GM18868 (cell line): ENCODE measurements around the gene KIAA1328.

Experiments
- ATAC-seq: cut with Tn5 transposase; IDR thresholded peaks from one replicate; pipeline ENCODE4 v1.9.1; 2021; ENCODE audit warnings: mild to moderate bottlenecking, moderate library complexity; ENCODE audit not compliant: unreplicated experiment

The KIAA1328 gene

DNA sequence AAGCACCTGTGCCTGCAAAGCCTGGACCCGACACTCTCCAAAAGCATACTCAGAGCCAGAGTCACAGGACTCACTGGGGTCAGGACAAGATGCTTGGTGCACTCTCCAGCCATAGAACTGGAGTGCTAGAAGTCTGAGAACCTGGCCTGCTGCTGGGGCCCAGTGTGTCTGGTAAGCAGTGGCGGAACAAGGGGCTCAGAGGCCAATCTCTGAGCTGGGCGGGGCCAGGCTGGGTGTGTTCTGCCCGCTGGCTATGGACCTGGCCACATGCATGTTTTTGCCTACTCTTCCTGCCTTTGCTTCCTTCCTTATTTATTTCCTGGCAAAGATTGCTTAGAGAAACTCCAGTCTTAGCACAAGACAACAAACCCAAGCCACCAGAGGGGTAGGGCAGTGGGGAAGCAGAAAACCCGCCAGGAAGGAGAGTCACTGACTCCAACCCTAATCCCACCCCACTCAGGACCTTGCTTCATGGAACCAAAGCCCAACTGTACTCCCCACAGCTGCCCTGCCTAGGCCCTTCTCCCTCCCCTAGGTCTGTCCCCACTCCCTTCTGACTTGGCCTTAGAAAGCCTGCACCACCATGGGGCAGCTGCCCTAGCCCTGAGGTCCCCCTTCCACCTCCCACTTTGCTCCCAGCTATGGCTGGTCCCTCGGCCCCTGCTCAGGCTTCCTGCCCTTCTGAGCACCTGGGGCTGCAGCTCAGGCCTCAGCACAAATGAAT lies 421.1 kb downstream of the KIAA1328 start:
- ATAC-seq = no peak

DNA sequence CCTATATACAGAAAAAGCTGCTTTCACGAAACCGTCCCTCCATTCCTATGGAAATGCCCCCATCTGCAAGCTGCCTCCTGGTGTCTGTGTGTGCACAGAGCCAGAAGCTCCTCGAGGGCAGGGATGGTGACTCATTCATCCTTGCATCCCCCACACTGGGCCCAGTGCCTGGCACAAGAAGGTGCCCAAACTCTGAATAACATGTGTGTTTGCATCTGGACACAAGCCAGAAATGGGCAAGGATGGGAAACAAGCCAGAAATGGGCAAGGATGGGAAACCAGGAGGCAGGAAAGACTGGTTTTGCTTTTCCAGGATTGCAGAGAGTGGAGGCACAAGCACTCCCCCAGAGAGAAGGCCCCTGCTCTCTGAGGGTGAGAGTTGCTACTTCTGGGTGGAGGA lies 422.8 kb downstream of the KIAA1328 start:
- ATAC-seq = no peak

- ATAC-seq = no peak
Observed at GRCh38 chr18:37252342-37252741, 423.4 kb downstream of the KIAA1328 start.

DNA sequence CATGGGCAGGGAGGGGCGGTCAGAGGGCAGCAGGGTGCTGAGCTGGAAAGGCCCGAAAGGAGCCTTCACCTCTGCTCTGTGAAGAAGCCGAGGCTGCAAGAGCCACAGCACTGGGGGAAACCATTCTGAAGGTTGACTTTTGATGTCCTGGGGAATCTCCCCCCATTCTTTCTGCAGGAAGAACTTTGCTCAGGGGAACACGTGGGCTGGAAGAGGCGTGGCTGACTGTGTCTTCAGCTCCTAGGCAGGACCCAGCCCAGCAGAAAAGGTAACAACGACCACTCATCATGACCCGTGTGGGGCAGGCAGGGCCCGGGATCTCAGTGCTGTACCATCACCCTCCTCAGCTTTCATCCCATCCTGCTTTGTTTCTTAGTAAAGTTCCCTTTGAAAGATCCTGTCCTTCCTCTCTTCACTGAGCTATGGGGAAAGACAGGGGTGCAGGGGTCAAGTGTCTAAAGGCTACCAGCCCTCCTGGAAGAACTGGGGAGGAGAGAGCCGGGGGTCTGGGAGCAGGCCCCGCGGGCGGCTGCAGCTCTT lies 424.0 kb downstream of the KIAA1328 start:
- ATAC-seq = no peak

DNA sequence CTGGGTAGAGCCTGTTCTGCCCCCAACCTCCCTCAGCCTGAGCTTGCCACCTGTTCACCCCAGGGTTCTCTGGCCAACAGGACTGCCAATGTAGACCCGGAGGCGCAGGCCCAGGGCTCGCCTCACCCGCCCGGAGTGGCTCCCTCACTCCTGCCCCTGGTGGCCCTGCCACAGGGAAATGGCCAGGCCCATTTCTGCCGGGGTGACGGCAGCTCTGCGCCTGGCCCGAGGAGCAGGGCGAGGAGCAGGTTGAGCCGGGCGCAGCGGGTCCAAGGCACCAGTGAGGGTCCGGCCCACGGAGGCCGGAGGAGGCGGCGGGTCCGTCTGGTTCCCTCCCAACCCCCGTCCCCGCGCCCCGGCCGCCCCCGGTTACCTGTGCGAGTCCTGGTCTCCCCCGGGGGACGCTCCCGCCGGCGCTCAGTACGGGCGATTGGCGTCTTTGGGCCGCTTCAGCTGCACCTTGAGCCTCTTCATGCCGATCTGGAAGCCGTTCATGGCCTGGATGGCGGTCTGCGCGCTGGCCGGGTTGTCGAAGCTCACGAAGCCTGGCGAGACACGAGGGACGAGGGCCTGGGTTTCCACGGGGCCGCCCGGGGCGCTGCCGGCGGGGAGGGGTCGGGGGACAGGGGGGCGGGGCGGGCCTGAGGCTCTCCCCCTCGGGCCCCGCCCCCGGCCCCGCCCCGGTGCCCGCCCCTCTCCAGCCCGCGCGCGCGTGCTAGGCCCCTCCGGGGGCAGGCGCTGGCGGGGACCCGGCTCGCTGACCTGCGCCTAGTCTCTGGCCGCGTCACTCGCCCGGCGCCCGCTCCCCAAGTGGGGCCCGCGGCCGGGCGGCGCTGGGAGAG lies 424.7 kb downstream of the KIAA1328 start:
- peak; percentile 45 for ATAC-seq

GRCh38 chr18:37254236-37254754 lies 425.4 kb downstream of the KIAA1328 start:
- peak; percentile 9 for ATAC-seq

DNA sequence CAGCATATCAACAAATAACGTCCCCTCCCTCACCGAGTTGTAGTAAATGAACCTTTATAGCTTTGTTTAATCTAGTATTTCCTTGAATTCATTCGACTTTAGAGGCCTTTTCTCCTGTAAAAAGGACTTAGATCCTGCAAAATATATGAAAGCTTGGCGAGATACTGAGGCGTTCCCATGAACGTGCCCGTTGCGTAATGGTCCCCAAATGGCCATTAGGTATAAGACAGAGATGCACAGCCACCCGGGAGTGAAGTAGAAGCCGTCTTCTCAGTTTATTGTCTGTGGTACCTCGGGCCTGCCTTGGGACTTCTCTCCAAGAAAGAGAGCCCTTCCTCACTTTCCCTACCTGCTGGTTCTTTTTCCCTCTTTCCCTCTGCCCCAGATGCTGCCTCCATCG lies 426.0 kb downstream of the KIAA1328 start:
- ATAC-seq = no peak

- ATAC-seq = no peak
Observed at GRCh38 chr18:37258131-37258530, 429.2 kb downstream of the KIAA1328 start.

DNA sequence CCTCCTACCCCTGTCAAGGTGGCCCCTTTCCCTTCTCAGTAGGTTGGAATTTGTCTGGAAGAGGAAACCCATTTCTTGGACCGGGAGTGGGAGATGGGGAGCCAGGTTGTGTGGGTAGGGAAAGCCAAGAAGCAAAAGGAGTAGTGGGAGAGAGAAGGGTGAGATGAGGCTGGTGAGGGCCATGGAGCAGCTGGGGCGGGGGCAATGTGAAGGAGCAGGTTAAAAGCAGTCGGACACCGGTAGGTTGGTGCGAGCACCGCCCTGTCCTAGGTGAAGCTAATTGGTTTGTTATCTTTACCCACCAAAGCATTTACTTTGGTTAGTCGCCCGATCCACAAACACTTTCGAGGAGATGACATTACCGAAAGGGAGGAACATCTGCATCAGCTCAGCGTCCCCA lies 429.9 kb downstream of the KIAA1328 start:
- no peak for ATAC-seq

DNA sequence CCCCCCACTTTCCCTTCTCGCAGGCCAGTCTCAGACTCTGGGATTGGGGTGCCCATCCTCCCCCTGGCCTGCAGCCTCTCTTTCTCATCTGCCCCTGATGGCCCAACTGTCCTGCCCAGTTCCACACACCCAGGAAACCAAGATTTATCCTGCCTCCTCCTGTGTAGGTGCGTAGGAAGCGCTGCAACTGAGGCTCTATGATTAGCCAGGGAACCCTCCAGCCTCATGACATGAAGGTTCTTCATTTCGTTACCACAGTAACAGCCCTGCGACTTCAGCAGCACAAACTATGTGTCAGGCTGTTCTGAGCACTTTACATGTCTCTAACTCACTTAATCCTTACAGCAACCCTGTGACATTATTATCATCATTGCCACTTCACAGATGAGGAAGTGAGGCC lies 430.8 kb downstream of the KIAA1328 start:
- no peak for ATAC-seq

- no peak for ATAC-seq
Observed at GRCh38 chr18:37260367-37261093, 431.6 kb downstream of the KIAA1328 start.

DNA sequence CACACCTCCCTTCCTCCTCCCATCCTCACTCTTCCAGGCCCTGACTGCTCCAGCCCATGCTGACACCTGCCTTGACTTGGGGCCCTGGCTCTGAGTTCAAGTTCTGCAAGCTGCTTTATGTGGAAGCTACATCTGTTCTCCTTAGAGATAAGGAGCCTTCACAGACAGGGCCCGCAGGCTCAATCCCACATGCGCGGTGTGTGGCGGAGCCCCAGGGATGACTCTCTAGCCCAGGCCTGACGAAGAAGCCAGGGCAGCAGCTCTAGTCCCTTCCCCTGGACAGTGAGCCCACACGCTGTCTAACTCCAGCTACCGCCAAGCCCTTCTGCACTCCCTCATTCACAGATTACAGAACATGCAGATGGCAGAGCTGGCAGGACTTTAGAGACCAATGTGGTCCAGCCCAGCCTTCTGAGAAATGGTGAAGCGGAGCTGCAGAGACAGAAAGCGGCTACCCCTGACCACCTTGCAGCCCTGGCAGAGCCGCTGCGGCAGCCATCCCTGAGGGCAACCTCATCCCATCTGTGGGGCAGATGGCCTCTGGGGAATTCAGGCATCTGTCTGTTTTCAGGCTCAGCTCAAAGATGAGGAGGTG lies 432.4 kb downstream of the KIAA1328 start:
- no peak for ATAC-seq

DNA sequence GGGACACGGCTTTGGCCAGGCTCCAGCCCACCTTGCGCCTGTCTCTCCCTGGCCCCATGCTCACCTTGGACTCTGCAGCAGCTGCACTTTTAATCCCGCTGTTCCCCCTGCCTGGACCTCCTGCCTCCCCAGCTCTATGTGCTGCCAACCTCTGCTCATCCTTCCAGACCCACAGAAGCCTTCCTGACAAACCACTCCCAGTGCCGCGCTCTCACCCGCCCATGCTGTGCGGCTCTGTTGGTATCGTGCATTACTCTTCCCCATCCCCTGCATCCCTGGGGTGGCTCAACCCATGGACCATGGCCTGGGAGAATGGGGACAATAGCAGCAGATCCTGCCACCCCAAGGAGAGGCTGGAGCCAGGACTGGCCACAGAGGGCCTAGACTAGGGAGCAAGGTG lies 433.1 kb downstream of the KIAA1328 start:
- no peak for ATAC-seq

DNA sequence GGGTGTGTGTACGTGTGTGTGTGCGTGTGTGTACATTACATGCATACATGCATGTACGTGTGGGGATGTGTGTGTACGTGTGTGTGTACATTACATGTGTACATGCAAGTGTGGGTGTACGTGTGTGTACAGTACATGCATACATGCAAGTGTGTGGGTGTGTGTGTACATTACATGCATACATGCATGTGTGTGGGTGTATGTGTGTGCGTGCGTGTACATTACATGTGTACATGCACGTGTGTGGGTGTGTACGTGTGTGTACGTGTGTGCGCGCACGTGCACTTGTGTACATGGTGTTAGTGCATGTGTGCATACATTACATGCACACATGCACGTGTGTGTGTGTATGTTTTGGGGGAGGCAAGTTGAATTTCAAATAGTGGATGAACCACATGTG lies 436.0 kb downstream of the KIAA1328 start:
- no peak for ATAC-seq

DNA sequence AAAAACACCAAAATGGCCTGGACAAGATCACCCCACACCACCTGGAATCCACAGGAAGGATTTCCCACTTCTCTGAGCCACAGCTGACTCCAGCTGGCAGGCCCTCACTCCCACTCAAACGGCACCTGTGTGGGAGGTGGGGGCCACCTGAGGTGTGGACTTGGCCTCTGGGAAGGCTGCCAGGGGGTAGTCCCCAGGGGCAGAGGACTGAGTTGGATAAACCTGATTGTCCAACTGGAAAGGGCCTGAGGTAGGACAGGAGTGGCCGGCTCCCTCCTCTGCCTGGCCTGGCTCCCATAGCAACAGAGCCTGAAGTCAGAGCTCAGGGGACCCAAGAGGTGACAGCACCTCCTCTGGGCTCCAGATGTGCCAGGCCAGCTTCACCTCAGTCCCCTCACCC lies 436.5 kb downstream of the KIAA1328 start:
- no peak for ATAC-seq

DNA sequence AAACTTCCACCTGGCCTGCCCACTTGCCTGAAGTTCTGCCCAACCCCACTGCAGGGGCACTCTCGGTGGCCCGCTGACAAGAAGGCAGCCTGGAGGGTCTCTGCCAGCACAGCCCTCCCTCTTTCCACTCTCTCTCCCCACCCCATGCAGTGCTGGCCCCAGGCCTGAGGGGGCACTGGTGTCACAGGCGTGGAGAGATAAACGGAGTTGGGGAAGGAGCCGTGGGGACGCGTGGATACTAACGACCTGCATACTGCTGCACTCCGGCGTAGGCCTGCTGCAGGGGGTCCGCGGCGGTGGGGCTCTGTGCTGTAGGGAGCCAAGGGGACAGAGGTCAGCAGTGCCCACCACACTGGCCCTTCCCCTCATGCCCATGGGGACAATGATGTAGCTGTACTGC lies 437.4 kb downstream of the KIAA1328 start:
- no peak for ATAC-seq

DNA sequence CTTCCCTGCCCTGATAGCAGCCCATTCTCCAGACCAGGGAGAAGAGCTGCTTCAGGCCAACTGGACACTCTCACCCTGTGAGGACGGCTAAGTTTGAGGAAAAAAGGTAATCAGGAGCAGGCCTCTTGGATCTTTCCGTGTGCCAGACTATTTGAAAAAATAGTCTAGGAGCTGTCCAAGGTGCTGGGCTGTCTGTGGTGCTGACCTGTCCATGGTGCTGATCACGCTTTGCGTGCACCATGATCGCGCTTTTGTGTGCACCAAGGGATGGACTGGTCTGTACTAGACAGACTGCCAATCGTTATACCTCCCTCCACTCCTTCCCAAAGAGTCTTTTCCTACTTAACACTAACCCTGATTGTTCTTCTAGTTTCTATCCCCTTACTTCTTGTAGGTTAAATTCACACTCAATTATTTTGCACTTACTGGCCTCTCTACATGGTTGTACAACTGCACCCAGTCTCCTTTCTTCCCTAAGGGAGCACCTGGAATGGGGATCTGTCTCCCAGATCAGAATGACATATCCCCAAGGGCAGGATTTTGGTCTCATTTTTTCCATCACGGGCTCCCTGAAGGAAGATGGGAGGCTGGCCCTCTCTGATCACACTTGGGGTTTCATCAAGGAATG lies 441.2 kb downstream of the KIAA1328 start:
- no peak for ATAC-seq

- ATAC-seq = no peak
Observed at GRCh38 chr18:37270666-37271052, 441.7 kb downstream of the KIAA1328 start.

DNA sequence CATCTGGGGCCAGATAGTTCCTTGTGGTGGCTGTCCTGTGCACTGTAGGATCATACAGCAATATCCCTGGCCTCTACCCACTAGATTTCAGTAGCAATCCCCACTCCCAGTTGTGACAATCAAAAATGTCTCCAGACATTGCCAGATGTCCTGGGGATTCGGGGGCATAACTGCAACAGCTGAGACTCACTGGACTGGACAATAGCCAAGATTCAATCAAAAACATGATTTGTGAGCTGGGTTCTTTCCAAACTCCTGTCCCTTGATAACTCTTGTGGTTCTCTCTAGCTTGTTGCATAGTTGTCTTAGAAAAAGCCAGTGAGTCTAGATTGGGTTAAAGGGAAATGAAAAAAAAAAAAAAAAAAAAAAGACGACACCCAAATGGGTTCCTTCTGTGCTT lies 443.3 kb downstream of the KIAA1328 start:
- ATAC-seq = no peak

DNA sequence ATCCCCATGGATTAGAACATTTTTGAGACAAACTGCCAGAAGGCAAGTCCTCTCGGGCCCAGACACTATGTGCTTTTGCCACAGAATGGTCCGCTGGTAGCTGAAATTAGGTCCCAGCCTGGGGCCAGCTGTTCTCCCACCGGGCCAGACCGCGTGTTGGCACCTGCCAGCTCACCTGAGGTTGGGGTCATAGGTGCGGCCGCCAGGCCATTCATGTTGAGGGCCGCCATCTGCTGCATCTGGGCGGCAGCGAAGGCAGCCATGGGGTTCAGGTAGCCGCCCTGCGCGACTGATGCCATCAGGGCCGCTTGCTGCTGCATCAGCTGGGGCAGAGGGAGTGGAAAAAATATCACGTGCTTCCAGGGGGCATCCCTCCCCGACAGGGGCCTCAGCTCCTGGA lies 443.9 kb downstream of the KIAA1328 start:
- ATAC-seq = no peak
